Ishikawa (cell line): Measurements from ENCODE around the gene GNG7.

Experiments
- CEBPB ChIP-seq: IDR thresholded peaks from 2 replicates; pipeline ENCODE4 v1.6.1; 2012
- CREB1 ChIP-seq: IDR thresholded peaks from 2 replicates; pipeline ENCODE4 v1.6.1; 2012; ENCODE audit warnings: low read depth
- EGR1 ChIP-seq: IDR thresholded peaks from 2 replicates; pipeline ENCODE4 v1.6.1; 2012
- EP300 ChIP-seq: IDR thresholded peaks from 2 replicates; pipeline ENCODE4 v1.6.1; 2012; ENCODE audit warnings: borderline replicate concordance
- FOXM1 ChIP-seq: IDR thresholded peaks from 2 replicates; pipeline ENCODE4 v1.6.1; 2012; ENCODE audit warnings: low read depth, borderline replicate concordance
- NFIC ChIP-seq: IDR thresholded peaks from 2 replicates; pipeline ENCODE4 v1.6.1; 2012
- RAD21 ChIP-seq: IDR thresholded peaks from 2 replicates; pipeline ENCODE4 v1.6.1; 2012; ENCODE audit warnings: low read depth
- TAF1 ChIP-seq: IDR thresholded peaks from 2 replicates; pipeline ENCODE4 v1.6.1; 2012; ENCODE audit warnings: low read depth, mild to moderate bottlenecking
- TCF12 ChIP-seq: IDR thresholded peaks from 2 replicates; pipeline ENCODE4 v1.6.1; 2012; ENCODE audit warnings: low read depth
- TEAD4 ChIP-seq: IDR thresholded peaks from 2 replicates; pipeline ENCODE4 v1.6.1; 2012
- USF1 ChIP-seq: IDR thresholded peaks from 2 replicates; pipeline ENCODE4 v1.6.1; 2012
- YY1 ChIP-seq: IDR thresholded peaks from 2 replicates; pipeline ENCODE4 v1.6.1; 2012; ENCODE audit warnings: low read depth
- ZBTB7A ChIP-seq: IDR thresholded peaks from 2 replicates; pipeline ENCODE4 v1.6.1; 2012; ENCODE audit warnings: low read depth
- TF ChIP-seq, protein P1 (sequence below): IDR thresholded peaks from 2 replicates; pipeline ENCODE4 v1.6.1; 2012
- TF ChIP-seq, protein P2 (sequence below): IDR thresholded peaks from 2 replicates; pipeline ENCODE4 v1.6.1; 2012; ENCODE audit warnings: low read depth, mild to moderate bottlenecking

The GNG7 gene

DNA sequence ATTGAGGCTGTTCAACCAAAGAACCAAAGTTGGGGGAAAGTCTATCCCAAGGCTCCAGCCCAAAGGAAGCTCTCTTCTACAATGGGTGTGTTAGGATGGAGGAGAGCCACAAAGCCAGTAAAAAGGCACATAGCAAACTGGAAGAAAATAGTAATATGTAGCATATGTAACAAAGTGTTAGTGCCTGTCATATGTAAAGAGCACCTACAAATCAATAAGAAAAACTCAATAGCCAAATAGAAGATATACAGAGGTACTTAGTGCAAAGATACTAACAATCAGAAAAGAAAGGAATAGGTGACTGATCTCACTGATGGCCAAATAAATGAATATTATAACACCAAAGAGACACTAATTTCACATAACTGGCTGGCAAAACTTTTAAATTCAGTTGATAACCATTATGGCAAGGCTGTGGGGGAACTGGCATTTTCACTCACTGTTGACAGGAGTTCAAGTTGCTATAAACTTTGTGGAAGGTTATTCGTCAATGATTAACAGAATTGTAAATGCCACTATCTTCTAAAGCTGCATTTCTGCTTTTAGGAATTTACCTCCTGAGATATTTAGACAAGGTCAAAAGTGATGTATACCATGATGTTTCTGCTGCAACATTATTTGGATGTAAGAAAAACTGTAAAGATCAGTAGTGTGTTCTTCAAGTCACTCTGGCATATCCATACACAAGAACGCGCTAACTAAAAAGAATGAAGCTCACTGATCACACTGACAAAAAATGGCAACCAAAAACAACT is 110.8 kb downstream of the GNG7 start:
- TF ChIP-seq TCF12 (no peak), CEBPB (no peak), ZBTB7A (no peak), EGR1 (no peak), TEAD4 (no peak), CREB1 (no peak), FOXM1 (no peak), YY1 (no peak)

GRCh38 chr19:2590630-2591399 is 111.7 kb downstream of the GNG7 start:
- TF ChIP-seq, protein P1, sequence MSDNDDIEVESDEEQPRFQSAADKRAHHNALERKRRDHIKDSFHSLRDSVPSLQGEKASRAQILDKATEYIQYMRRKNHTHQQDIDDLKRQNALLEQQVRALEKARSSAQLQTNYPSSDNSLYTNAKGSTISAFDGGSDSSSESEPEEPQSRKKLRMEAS = no peak

GRCh38 chr19:2589441-2589840 is 113.1 kb downstream of the GNG7 start:
- TF ChIP-seq TCF12 = no peak

GRCh38 chr19:2588081-2588777 is 114.3 kb downstream of the GNG7 start:
- TF ChIP-seq USF1 (no peak), TCF12 (no peak), NFIC (no peak), TEAD4 (no peak), CREB1 (no peak), YY1 (no peak), FOXM1 (no peak), TAF1 (no peak), EGR1 (no peak), EP300 (no peak), CEBPB (no peak), ZBTB7A (no peak), RAD21 (no peak)
- TF ChIP-seq, protein P1 = no peak
- TF ChIP-seq, protein P2, sequence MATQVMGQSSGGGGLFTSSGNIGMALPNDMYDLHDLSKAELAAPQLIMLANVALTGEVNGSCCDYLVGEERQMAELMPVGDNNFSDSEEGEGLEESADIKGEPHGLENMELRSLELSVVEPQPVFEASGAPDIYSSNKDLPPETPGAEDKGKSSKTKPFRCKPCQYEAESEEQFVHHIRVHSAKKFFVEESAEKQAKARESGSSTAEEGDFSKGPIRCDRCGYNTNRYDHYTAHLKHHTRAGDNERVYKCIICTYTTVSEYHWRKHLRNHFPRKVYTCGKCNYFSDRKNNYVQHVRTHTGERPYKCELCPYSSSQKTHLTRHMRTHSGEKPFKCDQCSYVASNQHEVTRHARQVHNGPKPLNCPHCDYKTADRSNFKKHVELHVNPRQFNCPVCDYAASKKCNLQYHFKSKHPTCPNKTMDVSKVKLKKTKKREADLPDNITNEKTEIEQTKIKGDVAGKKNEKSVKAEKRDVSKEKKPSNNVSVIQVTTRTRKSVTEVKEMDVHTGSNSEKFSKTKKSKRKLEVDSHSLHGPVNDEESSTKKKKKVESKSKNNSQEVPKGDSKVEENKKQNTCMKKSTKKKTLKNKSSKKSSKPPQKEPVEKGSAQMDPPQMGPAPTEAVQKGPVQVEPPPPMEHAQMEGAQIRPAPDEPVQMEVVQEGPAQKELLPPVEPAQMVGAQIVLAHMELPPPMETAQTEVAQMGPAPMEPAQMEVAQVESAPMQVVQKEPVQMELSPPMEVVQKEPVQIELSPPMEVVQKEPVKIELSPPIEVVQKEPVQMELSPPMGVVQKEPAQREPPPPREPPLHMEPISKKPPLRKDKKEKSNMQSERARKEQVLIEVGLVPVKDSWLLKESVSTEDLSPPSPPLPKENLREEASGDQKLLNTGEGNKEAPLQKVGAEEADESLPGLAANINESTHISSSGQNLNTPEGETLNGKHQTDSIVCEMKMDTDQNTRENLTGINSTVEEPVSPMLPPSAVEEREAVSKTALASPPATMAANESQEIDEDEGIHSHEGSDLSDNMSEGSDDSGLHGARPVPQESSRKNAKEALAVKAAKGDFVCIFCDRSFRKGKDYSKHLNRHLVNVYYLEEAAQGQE = no peak

DNA sequence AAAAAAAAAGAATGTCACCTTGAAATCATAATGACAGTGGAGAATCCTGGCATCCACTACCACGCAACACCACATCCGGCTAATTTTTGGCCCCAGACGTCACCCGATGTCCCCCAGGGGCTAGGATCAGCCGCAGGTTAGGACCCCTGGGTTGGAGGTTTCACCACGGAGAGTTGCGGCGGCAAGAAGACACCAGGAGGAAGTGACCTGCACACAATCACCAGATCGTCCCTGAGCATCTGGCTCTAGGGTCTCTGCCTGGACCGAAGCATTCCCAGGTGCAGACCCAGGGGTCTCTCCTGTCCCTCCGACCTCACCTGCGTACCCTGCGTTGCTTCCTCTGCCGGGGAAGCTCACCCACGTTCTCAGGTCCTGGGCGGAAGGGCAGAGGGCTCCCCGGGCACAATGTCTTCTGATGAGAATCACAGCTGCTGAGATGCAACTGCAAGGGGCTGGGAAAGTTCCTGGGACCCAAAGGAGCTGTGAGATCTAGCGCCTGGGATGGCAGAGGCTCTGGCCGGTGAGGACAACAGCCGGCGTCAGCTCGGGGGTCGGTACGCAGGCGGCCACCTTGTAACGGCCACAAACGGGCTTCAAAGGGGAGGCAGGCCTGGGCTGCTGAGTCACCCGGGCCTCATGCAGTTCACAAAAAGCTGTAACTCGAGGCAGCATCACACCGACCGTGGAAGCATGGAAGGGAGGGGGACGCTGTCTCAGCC is 115.3 kb downstream of the GNG7 start:
- TF ChIP-seq YY1 (no peak), TAF1 (no peak), EGR1 (no peak), USF1 (no peak), ZBTB7A (no peak), FOXM1 (no peak), CEBPB (no peak), TEAD4 (no peak), TCF12 (no peak), EP300 (no peak), NFIC (no peak), CREB1 (no peak)
- TF ChIP-seq, protein P1 = no peak
- TF ChIP-seq, protein P2 = no peak
